KOPT-K1 (cell line): Measurements from ENCODE around the gene ANKRD65.
"Not testable (repeated sequence)": the region's sequence is repeated elsewhere in the genome, so short reads cannot be mapped to it uniquely, and the experiment has no call there.

Source experiments
- H3K27ac ChIP-seq: fragments of 200-600 bp; sonication (generic); 2 replicates; pipeline ENCODE4 v1.5.1; 2016; ENCODE audit warnings: antibody characterized with exemption, mild to moderate bottlenecking, low read depth, low read length; ENCODE audit not compliant: poor library complexity, severe bottlenecking
- H3K36me3 ChIP-seq: fragments of 200-600 bp; sonication (generic); 2 replicates; pipeline ENCODE4 v1.5.1; 2017; ENCODE audit warnings: antibody characterized with exemption, mild to moderate bottlenecking, low read length, moderate library complexity; ENCODE audit not compliant: insufficient read depth
- H3K9me3 ChIP-seq: fragments of 200-600 bp; sonication (generic); 2 replicates; pipeline ENCODE4 v1.5.1; 2017; ENCODE audit warnings: antibody characterized with exemption, low read length, mild to moderate bottlenecking; ENCODE audit not compliant: insufficient read depth, poor library complexity, severe bottlenecking

The ANKRD65 gene

DNA sequence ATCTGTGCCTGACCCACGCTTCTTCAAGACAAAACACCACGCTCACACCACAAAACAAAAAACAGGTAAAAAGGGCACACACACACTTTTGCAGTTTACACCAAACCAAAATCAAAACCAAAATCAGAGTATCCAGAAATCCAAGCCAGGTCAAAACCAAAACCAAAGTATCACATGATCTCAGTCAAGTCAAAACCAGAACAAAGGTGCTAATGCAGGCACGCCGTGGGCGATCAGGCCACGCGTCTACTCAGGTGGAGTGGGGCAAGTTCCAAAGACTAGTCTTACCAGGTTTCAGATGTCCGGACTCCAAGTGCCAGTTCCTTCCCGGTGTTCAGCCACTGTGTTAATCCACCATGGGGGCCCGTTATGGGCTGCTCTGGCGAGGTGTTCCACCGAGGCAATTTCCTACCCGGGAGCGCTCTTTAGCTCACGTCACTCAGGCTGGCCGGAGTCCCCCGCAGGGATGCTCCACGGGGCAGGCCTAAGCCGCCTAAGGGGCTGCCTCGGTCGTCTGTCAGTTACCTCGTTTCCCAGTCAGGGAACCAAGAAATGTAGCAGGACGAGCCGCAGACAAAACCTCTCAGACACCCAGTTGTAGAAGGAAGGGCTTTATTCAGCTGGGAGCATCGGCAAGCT is 3.1 kb downstream of the ANKRD65 start:
- not testable (repeated sequence) for H3K36me3 ChIP-seq, H3K27ac ChIP-seq, H3K9me3 ChIP-seq

DNA sequence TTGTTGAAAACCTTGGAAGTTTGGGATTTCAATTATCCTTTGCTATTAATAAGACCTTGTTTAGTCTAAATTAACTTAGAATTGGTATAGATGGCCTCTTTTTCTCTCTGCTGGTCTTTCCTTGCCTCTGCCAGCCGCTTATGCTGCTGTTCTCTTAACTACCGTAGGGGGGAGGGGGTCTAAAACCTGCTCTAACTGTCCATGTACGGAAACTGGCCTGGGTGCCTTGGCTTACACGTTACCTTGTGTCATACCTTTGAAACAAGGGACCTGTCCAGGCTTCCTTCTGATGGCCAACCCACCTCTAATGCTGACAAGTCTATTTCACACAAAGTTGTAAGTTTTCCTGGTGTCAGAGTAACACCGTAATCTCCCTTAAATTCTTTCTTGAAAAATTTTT is 3.7 kb downstream of the ANKRD65 start:
- not testable (repeated sequence) for H3K27ac ChIP-seq, H3K36me3 ChIP-seq, H3K9me3 ChIP-seq

DNA sequence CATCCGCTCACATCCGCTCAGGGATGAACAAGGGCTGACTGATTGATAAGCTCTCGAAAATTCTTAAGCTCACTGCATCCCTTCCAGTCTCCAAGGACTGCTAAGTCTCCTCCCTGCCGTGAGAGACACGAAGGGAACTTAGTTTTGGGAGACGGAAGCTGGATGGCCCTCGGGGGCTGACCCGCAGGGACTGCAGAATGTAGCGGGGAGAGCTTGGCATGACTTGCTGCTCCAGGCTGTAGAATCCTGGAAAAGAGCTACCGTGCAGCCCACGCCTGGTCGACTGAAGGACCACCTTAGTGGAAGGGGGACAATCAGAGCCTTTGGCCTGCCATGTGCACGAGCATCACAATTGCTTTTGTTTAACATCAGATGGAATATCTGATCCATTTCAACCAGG is 5.3 kb downstream of the ANKRD65 start:
- Histone ChIP-seq H3K27ac (no peak overlapping the region), H3K36me3 (no peaks in the 10 kb centered on the region), H3K9me3 (peaks cover 13% of the 10 kb centered on the region)

DNA sequence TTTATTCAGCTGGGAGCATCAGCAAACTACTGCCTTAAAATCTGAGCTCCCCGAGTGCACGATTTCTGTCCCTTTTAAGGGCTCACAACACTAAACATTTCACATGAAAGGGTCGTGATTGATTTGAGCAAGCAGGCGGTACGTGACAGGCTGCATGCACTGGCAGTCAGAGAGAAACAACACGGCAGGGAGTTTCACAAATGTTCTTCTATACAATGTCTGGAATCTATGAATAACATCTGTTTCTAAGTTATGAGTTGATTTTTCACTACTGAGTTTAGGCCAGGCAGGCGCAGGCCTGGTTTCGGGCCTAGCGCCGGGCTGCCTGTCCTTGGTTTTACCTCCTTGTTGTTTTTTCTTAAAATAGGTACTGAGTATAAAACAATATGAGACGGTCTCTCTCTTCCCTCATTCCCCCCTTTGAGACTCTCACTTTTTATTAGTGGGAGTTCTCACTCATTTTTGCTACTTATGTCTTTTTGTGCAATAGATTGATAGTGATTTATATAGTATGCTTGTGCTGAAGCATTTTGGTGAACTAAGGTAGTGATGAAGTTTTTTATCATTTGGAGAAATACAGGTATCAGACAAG is 8.7 kb downstream of the ANKRD65 start:
- peaks cover 13% of the 10 kb centered on the region for H3K36me3 ChIP-seq
- H3K27ac ChIP-seq = not testable (repeated sequence)
- H3K9me3 ChIP-seq = peaks cover 13% of the 10 kb centered on the region

DNA sequence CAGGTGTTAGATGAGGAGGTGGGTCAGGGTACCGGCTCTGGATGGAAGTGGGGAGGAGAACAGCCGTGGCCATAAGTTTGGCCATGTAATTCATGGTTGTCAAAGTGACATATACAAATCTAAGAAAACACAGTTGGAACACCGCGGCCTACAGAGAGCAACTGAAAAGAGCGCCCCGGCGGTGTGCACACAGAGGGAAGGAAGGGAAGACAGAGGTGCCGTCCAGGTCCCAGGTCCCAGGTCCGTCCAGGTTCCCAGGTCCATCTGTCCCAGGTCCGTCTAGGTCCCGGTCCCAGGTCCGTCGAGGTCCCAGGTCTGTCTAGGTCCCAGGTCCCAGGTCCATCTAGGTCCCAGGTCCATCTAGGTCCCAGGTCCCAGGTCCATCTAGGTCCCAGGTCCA is 9.4 kb downstream of the ANKRD65 start:
- no peak overlapping the region for H3K27ac ChIP-seq
- H3K9me3 ChIP-seq = peaks cover 13% of the 10 kb centered on the region
- H3K36me3 ChIP-seq = peaks cover 13% of the 10 kb centered on the region

DNA sequence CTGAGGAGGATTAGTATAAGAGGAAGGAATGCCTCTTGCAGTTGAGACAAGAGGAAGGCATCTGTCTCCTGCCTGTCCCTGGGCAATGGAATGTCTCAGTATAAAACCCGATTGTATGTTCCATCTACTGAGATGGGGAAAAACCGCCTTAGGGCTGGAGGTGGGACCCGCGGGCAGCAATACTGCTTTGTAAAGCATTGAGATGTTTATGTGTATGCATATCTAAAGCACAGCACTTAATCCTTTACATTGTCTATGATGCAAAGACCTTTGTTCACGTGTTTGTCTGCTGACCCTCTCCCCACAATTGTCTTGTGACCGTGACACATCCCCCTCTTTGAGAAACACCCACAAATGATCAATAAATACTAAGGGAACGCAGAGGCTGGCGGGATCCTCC is 10.8 kb downstream of the ANKRD65 start:
- H3K36me3 ChIP-seq = peaks cover 23% of the 10 kb centered on the region
- not testable (repeated sequence) for H3K27ac ChIP-seq
- H3K9me3 ChIP-seq = peaks cover 13% of the 10 kb centered on the region

DNA sequence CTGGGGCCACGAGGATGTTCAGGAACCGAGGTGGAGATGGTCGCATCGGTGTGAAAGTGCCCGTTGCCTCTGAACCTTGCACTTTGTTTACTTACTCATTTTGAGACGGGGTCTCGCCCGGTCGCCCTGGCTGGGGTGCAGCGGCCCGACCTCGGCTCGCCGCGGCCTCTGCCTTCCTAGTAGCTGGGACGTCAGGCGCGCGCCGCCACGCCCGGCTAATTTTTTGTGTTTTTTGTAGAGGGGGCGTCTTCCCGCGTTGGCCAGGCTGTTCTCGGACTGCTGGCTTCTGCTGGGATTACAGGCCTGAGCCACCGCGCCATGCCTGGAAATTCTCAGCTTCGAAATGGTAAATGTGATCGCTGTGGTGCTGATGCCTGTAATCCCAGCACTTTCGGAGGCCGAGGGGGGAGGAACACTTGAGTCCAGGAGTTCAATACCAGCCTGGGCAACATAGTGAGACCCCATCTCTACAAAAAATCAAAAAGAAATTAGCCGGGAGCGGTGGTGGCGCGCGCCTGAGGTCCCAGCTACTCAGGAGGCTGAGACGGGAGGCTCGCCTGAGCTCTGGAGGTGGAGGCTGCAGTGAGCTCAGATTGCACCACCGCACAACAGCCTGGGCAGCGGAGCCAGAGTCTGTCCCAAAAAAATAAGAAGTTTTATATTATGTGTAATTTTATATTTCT is 13.3 kb downstream of the ANKRD65 start:
- Histone ChIP-seq H3K27ac (peak overlapping the region; percentile 93), H3K9me3 (peaks cover 13% of the 10 kb centered on the region), H3K36me3 (peaks cover 48% of the 10 kb centered on the region)

DNA sequence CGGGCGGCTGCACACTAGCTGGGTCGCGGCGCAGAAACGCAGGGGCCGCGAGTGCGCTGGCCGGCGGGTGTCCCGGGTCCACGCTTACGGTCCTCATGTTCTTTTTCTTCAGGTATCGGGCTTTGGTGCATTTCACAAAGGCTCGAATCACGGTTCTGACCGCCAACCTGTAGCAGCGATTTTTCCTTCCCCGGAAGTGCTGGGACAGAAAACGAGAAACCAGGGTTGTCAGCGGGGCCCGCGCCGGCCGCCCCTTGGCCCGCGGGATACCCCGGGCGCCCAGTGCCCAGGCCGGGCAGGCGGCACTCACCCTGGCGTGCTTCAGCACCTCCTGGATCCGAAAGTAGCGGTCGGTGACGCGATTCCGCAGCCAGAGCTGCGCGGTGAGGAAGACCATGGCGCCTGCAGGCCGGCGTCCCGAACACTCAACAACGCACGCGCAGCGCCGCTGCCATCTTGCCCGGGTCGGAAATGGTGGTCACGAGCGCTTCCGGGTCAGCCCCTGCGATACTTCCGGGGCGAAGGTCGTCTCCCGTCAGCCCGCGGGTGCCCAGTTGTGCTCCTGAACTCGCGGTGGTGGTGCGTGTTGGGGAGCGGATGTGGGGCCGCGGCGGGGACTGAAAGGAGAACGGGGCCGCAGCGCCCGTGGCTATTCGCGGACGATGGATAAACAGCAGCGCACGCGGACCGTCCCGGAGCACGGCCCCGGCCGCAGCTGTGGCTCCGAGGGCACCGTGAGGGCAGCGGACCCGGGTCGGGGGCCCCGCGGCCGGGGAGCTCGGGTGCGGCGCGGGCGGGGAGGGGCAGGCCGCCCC is 14.0 kb downstream of the ANKRD65 start, which contains the start of gene MRPL20:
TSS of gene MRPL20 (minus strand) at position 473 of the 815 bp plus-strand sequence. CDS start at position 397, 76 bp downstream.
- peak within 1 kb of the TSS; percentile 93 for H3K27ac ChIP-seq
- peaks cover 7% of the 10 kb centered on the region for H3K9me3 ChIP-seq
- H3K36me3 ChIP-seq = peaks cover 55% of the 10 kb centered on the region

DNA sequence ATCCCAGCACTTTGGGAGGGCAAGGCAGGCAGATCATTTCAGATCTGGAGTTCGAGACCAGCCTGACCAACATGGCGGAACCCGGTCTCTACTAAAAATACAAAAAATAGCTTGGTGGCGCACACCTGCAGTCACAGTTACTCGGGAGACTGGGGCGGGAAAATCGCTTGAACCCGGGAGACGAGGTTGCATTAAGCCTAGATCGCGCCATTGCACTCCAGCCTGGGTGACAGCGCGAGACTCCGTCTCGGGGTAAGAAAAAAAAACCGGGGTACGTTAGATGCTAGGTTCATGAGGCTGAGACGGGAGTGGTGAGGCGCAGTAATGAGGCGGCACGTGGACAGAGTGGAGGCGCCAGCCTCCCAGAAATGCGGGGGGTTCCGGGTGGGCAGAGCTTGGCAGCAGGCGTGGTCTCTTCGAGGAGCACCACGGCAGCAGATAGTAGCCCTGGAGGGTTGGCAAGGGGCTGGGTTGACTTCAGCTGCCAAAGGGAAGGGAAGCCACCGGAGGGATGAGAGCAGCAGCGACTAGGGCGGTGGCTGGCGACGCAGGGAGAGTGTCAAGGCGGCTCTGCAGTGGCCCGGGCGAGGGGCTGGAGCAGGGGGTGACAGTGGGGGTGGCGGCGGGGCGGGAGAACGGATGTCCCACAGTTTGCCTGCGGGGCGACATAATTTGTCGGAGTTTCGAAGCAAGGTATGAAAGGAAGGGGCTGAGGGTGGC is 14.8 kb downstream of the ANKRD65 start:
- Histone ChIP-seq H3K27ac (peak overlapping the region; percentile 93), H3K36me3 (peaks cover 63% of the 10 kb centered on the region)

DNA sequence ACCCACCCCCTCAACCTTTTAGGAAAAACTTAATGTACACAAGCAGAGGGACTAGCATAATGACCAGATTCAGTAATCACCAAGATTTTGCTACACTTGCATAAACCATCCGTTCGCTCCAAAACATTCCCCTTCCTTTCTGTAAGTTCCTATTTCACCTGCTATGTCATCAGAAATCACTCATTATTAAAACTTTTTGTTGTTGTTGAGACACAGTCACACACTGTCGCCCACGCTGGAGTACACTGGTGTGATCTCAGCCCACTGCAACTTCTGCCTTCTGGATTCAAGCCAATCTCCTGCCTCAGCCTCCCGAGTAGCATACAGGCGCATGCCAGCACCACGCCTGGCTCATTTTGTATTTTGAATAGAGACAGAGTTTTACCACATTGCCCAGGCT is 17.4 kb downstream of the ANKRD65 start:
- H3K27ac ChIP-seq = no peak overlapping the region
- no peaks in the 10 kb centered on the region for H3K9me3 ChIP-seq
- peaks cover 62% of the 10 kb centered on the region for H3K36me3 ChIP-seq

More for the DNA sequence above, 14.8 kb downstream of the ANKRD65 start:
- H3K9me3 ChIP-seq = no peaks in the 10 kb centered on the region

DNA sequence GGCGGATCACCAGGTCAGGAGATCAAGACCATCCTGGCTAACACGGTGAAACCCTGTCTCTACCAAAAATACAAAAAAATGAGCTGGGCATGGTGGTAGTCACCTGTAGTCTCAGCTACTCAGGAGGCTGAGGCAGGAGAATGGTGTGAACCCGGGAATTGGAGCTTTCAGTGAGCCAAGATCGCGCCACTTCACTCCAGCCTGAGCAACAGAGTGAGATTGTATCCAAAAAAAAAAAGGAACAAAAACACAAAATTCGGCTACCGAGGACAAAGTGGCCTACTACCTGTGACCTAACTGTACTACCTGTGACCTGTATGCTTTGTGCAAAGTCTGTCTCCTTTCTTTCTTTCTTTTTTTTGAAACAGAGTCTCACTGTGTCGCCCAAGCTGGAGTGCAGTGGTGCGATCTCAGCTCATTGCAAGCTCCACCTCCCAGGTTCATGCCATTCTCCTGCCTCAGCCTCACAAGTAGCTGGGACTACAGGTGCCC is 18.1 kb downstream of the ANKRD65 start:
- H3K9me3 ChIP-seq, H3K27ac ChIP-seq: not testable (repeated sequence)
- H3K36me3 ChIP-seq = peaks cover 62% of the 10 kb centered on the region

DNA sequence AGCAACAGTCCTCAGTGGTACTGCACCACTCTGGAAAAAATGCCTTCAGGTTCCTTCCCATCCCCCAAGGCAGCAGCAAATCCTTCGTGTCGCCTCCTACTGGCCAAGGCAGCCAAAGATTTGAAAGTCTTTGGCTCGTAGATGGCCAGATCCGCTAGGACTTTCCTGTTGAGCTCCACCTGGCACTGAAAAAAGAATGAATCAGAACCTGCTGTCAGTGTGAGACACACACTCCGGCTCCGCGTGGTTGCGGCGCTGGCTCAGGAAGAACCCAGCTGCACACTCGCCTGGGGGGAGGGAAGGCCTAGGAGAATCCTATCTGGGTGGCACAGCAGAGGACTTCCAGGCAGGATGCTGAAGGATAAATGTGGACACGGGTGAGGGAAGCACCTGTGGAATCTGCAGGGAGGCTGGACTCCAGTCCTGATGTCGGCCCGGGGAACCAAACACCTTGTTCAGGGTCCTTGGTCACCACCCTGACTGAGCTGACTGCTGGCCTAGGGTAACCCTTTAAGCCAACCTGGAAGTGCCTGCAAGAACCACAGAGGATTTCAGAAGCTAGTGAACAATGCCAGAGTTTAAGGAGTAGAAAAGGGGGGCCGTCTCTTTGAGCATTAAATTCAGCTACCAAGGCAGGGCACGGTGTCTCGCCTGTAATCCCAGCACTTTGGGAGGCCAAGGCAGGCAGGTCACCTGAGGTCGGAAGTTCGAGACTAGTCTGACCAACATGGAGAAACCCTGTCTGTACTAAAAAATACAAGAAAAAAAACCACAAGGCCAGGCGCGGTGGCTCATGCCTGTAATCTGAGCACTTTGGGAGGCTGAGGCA is 18.8 kb downstream of the ANKRD65 start:
- H3K27ac ChIP-seq = no peak overlapping the region
- peaks cover 69% of the 10 kb centered on the region for H3K36me3 ChIP-seq
- no peaks in the 10 kb centered on the region for H3K9me3 ChIP-seq

DNA sequence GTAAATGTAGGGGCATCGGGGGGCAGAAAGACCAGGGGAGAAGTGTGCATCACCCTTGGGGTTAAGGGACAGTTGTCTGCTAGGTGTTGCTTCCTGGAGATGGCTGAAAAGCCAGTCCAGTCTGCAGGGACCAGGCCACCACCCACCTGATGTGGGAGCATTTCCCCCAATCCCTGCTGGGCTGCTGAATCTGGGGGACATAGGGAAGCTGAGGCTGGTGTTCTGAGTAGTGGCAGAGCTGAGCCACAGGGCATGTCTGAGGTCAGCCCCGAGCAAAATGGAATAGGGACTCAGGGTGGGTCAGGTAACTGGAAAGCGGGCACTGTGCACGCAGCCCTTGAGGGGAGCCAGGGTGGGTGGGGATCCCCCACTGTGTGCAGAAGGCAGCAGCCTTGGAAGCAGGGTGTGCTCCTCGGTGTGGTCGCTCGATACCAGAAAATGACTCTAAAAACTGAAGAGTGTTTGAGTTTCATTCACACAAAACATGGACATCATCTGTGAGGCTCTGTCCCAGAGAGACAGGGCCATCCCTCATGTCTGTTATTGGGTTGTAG is 19.5 kb downstream of the ANKRD65 start:
- Histone ChIP-seq H3K27ac (no peak overlapping the region), H3K9me3 (no peaks in the 10 kb centered on the region), H3K36me3 (peaks cover 75% of the 10 kb centered on the region)
